HG02798 (cell line): Measurements from ENCODE around the gene CLDN1.

ENCODE experiments used
- ATAC-seq: cut with Tn5 transposase; IDR thresholded peaks from one replicate; pipeline ENCODE4 v1.9.1; 2021; ENCODE audit warnings: mild to moderate bottlenecking; ENCODE audit not compliant: unreplicated experiment, poor library complexity

Gene CLDN1

DNA sequence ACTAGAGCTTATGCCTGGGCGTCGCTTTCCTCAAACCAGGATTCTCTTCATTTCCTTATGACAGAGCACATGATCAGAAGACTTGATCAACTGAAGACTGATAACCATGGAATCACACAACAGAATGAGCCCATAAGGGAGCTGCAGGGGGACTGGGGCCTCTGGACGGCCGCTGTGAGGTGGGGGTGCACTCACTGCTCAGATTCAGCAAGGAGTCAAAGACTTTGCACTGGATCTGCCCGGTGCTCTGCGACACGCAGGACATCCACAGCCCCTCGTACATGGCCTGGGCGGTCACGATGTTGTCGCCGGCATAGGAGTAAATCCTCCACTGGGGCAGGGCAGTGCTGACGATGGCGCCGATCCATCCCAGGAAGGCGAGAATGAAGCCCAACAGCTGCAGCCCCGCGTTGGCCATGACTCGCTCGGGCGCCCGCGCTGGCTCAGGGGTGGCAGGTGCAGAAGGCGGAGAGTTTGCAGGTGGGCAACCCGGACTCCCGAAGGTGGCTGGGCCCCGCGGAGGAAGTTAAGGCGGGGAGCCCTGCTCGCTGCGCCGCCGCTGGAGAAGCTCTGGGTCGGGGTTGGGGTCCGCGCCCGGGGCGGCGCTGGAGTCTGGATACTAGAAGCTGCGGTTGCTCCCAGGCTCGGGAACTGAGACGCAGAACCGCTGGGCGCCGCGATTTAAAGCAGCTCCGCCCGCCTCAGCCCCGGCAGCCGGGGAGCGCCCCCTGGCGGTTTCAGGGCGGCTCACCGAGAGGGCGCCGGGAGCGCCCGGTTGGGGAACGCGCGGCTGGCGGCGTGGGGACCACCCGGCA lies at the start of gene CLDN1:
Gene CLDN1 (minus strand): TSS at position 658 of the 815 bp plus-strand sequence. CDS start 240 bp downstream, at position 418.
- peak; percentile 81 for ATAC-seq

GRCh38 chr3:190371152-190371551 lies 48.9 kb upstream of the CLDN1 start:
- ATAC-seq, result no peak

DNA sequence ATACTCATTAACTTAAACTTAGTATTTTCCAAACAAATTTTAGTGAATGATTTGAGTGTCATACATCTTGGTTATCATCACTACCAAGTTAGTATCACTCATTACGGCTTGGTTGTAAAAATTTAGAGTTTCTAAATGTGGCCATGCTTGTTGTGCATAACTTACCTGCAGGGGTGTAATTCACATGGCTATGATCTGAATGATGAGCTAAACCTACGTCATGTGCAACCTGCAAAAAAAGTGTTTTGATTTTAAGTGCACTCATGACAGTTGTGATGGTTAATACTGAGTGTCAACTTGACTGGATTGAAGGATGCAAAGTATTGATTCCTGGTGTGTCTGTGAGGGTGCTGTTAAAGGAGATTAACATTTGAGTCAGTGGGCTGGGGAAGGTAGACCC lies 48.1 kb upstream of the CLDN1 start:
- ATAC-seq, result no peak

DNA sequence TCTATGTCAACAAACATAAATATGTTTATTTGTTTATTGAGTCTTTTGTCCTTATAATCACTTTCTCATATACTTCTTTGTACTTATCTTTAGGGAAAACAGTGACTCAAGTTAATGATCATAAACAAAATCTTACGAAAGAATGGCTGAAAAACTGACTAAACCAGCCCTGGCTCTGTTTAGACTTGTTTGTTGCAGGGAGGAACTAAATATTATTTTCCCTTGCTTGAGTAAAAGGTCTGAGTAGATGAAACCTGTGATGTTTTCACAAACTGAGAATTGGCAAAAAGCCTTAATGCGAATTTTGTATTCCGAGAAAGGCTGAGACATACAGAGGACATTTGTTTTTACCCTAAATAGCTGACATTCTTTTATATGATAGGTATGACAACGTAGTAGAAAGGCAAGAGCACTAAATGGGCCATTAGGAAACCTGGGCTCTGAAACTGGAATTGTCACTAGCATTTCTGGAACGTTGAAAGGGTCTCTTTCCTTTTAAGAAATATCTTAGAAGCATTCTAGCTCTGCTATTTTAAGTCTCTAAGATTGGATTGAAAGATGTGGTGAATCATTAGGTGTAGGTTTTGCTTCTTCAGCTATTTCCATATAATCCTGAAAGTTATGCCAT lies 47.5 kb upstream of the CLDN1 start:
- no peak for ATAC-seq

DNA sequence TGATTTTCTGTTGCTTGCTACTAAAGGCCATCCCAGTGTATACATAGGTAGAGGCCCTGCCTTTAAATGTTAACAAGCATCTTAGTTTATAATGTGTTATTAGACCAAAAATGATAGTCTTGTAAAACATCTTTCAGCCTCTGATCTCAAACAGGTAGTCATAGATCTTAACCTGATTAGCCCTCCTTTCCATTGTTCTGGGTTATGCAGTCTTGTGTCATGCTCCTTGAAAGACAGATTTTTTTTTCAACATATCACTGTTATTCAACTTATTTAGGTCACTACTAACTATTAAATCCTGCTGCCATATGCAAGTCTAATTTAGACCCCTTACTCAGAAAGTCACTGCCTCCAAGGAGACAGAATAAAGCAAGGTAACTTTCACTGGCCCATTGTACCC lies 46.6 kb upstream of the CLDN1 start:
- no peak for ATAC-seq

- ATAC-seq, result no peak
These were observed 43.9 kb upstream of the CLDN1 start for GRCh38 chr3:190366133-190366532.

DNA sequence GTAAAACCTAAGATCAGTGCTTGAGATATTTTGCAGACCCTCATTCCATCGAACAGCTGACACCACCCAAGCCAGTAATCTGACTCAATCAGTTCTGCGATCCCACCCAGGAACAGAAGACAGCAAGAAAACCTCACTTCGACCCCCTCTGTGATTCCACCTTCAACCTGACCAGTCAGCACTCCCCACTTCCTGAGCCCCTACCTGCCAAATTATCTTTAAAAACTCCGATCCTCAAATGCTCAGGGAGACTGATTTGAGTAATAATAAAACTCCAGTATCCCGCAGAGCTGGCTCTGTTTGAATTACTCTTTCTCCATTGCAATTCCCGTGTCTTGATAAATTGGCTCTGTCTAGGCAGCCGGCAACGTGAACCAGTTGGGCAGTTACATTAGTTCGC lies 40.0 kb upstream of the CLDN1 start:
- no peak for ATAC-seq

DNA sequence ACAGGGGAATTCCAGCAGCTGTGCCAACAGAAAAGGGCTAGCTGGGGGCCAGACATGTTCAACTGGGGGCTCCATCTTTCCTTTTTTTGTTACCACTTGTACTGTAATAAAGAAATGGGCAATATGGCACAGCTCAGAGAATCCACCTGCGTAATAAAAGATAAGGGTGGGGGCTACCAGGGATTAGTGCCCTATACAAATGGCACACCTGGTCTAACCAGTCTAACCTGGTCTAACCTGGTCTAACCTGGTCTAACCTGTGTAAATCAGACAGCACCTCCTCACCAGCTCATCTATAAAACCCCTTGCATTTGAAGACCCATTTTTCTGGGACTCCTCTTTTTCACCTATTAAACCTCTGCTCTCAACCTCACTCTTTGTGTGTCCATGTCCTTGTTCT lies 39.5 kb upstream of the CLDN1 start:
- no peak for ATAC-seq

- ATAC-seq, result no peak
These were observed 38.0 kb upstream of the CLDN1 start for GRCh38 chr3:190360228-190360627.

- ATAC-seq, result no peak
These were observed 37.6 kb upstream of the CLDN1 start for GRCh38 chr3:190359813-190360212.

DNA sequence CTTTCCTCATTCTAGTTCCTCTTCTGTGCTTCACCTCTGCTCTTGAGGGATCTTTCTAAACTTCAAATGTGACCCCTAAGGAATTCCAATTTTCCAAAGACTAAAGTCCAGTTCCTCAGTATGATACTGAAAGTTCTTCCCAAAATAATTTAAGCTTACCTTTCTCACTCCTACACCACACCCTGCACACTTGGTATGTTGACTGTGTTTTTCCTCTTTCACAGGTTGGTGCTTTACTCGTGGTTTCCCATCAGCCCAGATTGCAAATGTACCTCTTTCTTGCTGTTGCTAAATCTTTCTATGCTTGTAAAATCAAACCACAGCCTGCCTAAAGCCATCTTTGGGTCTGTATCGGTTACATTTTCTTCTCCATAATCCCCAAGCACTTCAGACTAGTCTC lies 35.2 kb upstream of the CLDN1 start:
- ATAC-seq, result no peak

DNA sequence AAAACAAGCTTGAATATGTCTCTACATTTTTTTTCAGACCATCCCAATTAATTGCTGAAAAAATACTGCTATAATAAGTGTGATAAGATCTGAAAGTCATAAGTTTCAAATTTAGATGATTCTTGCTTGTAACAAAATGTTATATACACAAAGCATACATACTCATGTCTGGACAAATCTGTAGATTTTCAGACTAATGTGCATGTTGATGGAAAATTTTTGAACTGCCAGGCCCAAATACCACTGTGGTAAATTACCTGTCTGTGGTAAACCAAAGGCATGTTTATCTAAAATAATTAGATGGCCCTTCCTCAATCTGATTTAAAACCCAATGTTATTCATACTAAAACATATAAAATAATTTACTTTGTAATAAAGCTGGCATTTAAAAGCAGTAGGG lies 34.0 kb upstream of the CLDN1 start:
- ATAC-seq, result no peak

DNA sequence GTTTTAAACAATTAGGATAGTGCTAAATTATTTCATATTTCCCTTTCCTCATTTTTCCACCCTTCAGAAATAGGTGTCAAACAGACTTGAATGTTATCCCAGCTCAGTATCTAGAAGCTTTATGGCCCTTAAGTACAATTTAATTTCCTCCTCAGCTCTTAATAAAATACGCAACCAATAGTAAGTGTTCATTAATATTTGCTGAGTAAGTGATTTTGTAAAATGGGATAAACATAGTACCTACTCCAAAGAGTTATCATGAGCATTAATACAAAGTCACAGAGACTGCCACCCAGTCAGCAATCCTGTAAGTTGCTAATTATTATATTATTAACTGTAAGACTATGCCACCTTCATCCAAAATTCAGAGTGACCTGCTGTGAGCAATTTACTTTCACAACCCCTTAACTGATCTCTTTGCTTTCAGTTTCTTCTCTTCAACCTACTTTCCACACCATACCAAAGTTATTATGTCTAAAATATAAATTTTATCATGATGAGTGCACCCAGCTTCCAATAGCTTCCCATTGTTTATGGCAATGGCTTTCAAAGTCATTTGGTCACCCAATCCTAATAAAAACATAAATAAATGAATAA lies 30.7 kb upstream of the CLDN1 start:
- no peak for ATAC-seq

DNA sequence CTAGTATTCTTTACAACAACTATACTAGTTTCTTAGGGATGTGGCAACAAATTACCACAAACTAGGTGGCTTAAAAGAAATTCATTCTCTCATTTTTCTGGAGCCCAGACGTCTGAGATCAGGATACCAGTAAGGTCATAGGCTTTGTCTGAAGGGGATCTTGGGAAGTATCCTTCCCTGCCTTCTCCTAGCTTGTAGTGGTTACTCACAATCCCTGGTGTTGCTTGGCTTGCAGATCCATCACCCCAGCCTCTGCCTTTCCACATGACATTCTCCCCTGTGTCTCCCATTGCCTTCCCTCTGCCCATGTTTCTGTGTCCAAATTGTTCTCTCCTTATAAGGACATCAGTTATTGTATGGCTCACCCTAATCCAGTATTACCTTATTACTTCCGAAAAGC lies 24.3 kb upstream of the CLDN1 start:
- ATAC-seq, result no peak

- ATAC-seq, result no peak
These were observed 23.6 kb upstream of the CLDN1 start for GRCh38 chr3:190345878-190346277.

DNA sequence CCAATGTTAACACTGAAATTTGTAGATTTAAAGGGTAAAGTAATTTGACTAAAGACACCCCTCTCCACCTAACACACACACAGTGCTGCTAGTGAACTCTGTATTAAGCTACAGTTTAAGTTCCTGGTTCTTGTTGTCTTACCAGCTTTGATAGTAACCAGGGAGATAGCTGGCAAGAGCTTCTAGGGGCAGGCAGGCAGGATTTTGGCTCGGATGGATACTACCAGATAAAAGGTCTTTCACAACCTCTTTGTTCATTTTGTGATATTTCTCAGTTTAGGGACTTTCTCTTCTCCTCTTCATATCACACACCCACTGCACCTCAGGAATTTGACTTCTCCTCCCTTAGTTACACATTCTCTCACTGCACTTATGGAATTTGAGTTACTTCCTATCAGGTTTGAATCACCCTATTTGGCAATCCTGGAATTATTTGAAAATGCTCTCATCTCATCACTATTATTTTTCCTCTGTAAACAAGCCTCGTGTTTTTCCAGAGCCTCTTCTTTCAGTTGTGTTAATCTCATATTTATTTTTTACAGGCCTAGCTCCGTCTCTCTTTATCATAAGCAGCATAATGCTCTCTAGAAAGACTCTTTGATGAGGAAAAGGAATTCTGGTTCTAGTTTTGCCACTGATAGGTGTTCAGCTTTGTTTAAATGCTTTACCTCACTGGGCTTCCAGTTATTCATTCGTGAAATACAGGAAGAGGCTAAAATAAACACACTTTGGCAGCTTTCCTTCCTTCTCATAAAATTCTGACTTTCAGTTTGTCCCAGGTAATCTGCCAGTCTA lies 23.0 kb upstream of the CLDN1 start:
- no peak for ATAC-seq

- ATAC-seq, result no peak
These were observed 17.8 kb upstream of the CLDN1 start for GRCh38 chr3:190340071-190340470.

- peak; percentile 57 for ATAC-seq
These were observed 16.9 kb upstream of the CLDN1 start for GRCh38 chr3:190339130-190339529.

- ATAC-seq, result no peak
These were observed 16.5 kb upstream of the CLDN1 start for GRCh38 chr3:190338717-190339116.

DNA sequence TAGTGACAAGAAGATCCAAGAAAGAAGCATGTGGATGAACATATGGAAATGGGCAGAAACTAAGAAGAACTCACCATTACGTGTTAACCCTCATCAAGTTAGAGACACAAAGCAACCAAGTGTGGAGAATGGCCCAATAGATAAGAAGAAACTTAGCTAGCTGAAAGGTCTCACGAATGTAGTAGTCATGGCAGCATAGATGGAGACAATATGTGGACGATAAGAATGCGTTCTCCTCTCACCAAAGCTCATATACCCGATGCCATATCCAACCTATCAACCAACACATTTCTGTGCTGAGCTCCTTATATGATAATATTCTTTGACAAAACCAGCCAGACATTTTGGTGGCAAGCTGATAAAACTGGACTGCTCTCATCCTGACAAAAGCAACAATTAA lies 15.1 kb upstream of the CLDN1 start:
- no peak for ATAC-seq
